ENCODE data around the gene PROZ. TPM values are rescaled to one million over a fixed set of nuclear protein-coding genes. Genes with fewer than 3 reads are reported as not detected.

PROZ gene
- total RNA-seq, 1 experiment from 2014 or later, result not detected

- ATAC-seq (no peak), DNase-seq (no peak)
- Histone ChIP-seq H3K27me3 (ENCODE audit: low read length) (no peaks in the 10 kb centered on the region), H3K27ac (ENCODE audit: low read length) (no peak overlapping the region), H3K4me1 (ENCODE audit: insufficient read depth, low read length) (no peaks in the 10 kb centered on the region), H3K36me3 (ENCODE audit: low read depth, low read length) (no peaks in the 10 kb centered on the region), H3K9ac (ENCODE audit: low read length) (no peak overlapping the region), H3K9me2 (replicated peaks; ENCODE audit: low read length) (no peaks in the 10 kb centered on the region), H3F3A (ENCODE audit: low read length, unreplicated experiment) (no peaks in the 10 kb centered on the region), H4K20me1 (ENCODE audit: low read length) (no peaks in the 10 kb centered on the region), H3K79me2 (ENCODE audit: low read length) (no peaks in the 10 kb centered on the region), H2AFZ (ENCODE audit: low read length) (no peak overlapping the region), H3K4me3 (ENCODE audit: low read length) (no peak overlapping the region), H3K4me2 (ENCODE audit: low read length) (no peak overlapping the region), H3K9me3 (ENCODE audit: low read length) (no peaks in the 10 kb centered on the region)
- CTCF ChIA-PET, result no interaction called here
- intact Hi-C loops (cut with micrococcal nuclease), result no loop called here
- no TSS peak for BruUV-seq (replicated peaks)
- POLR2A ChIA-PET (ENCODE audit: unreplicated experiment), result no interaction called here
- no peak for TF ChIP-seq EZH2 (IDR thresholded peaks at IDR 0.05; ENCODE audit: low read length, unreplicated experiment)
- TF ChIP-seq, protein P1, sequence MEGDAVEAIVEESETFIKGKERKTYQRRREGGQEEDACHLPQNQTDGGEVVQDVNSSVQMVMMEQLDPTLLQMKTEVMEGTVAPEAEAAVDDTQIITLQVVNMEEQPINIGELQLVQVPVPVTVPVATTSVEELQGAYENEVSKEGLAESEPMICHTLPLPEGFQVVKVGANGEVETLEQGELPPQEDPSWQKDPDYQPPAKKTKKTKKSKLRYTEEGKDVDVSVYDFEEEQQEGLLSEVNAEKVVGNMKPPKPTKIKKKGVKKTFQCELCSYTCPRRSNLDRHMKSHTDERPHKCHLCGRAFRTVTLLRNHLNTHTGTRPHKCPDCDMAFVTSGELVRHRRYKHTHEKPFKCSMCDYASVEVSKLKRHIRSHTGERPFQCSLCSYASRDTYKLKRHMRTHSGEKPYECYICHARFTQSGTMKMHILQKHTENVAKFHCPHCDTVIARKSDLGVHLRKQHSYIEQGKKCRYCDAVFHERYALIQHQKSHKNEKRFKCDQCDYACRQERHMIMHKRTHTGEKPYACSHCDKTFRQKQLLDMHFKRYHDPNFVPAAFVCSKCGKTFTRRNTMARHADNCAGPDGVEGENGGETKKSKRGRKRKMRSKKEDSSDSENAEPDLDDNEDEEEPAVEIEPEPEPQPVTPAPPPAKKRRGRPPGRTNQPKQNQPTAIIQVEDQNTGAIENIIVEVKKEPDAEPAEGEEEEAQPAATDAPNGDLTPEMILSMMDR (conservative IDR thresholded peaks at IDR 0.05; ENCODE audit: low read depth, low read length), result no peak
- TF ChIP-seq EZH2phosphoT487 (IDR thresholded peaks at IDR 0.05; ENCODE audit: borderline replicate concordance, low read length), result no peak
These were observed 14.0 kb downstream of the PROZ start for GRCh38 chr13:113172419-113172926.

DNA sequence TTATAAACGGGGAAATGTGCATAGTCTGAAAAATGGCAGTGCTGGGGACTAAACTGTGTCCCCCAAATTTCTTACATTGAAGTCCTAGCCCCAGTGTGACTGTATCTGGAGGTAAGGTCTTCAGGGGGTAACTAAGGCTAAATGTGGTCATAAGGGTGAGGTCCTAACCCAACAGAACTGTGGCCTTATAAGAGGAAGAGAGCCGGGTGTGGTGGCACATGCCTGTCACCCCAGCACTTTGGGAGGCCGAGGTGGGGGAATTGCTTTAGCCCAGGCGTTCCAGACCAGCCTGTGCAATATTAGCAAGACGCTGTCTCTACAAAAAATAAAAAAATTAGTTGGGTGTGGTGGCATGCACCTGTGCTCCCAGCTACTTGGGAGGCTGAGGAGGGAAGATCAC lies 17.8 kb downstream of the PROZ start:
- CTCF ChIA-PET, result no interaction called here
- no peak overlapping the region for H3K4me2 ChIP-seq (ENCODE audit: low read length)
- no peaks in the 10 kb centered on the region for H3K79me2 ChIP-seq (ENCODE audit: low read length)
- intact Hi-C loops (cut with micrococcal nuclease), result no loop called here
- H3K36me3 ChIP-seq (ENCODE audit: low read depth, low read length), result peaks cover 17% of the 10 kb centered on the region; the same call in 1 of the 2 replicates
- H3K9me2 ChIP-seq (replicated peaks; ENCODE audit: low read length), result no peaks in the 10 kb centered on the region
- H4K20me1 ChIP-seq (ENCODE audit: low read length), result no peaks in the 10 kb centered on the region
- no peak overlapping the region for H2AFZ ChIP-seq (ENCODE audit: low read length)
- H3K27me3 ChIP-seq (ENCODE audit: low read length), result no peaks in the 10 kb centered on the region
- BruUV-seq (replicated peaks), result no TSS peak
- no peak for ATAC-seq
- H3K9me3 ChIP-seq (ENCODE audit: low read length), result no peaks in the 10 kb centered on the region
- H3K4me1 ChIP-seq (ENCODE audit: insufficient read depth, low read length), result peaks cover 18% of the 10 kb centered on the region
- DNase-seq, result no peak
- no peaks in the 10 kb centered on the region for H3F3A ChIP-seq (ENCODE audit: low read length, unreplicated experiment)
- no peak overlapping the region for H3K27ac ChIP-seq (ENCODE audit: low read length)
- no peak overlapping the region for H3K4me3 ChIP-seq (ENCODE audit: low read length)
- POLR2A ChIA-PET (ENCODE audit: unreplicated experiment), result no interaction called here
- TF ChIP-seq EZH2 (IDR thresholded peaks at IDR 0.05; ENCODE audit: low read length, unreplicated experiment) (no peak), EZH2phosphoT487 (IDR thresholded peaks at IDR 0.05; ENCODE audit: borderline replicate concordance, low read length) (no peak)
- TF ChIP-seq, protein P1 (conservative IDR thresholded peaks at IDR 0.05; ENCODE audit: low read depth, low read length), result no peak
- H3K9ac ChIP-seq (ENCODE audit: low read length), result no peak overlapping the region

DNA sequence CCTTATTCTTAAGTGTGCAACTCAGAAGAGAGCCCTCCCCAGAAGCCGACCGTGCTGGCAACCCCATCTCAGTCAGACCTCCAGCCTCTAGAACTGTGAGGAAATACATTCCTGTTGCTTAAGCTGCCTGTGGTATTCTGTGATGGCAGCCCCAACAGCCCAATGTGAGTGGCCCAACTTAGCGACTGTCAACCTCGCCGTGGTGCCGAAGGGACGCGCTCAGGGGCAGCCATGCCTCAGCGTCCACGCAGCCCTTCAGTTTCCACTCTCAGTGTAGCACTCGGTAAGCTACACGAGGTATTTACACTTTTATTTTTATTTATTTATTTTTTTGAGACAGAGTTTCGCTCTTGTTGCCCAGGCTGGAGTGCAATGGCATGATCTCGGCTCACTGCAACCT lies 18.4 kb downstream of the PROZ start:
- BruUV-seq (replicated peaks), result no TSS peak
- H3K36me3 ChIP-seq (ENCODE audit: low read depth, low read length), result peaks cover 17% of the 10 kb centered on the region; the same call in 1 of the 2 replicates
- H3K27ac ChIP-seq (ENCODE audit: low read length), result no peak overlapping the region
- H3K4me1 ChIP-seq (ENCODE audit: insufficient read depth, low read length), result peaks cover 18% of the 10 kb centered on the region
- H3K9me2 ChIP-seq (replicated peaks; ENCODE audit: low read length), result no peaks in the 10 kb centered on the region
- no peak overlapping the region for H3K4me2 ChIP-seq (ENCODE audit: low read length)
- no peak for TF ChIP-seq EZH2 (IDR thresholded peaks at IDR 0.05; ENCODE audit: low read length, unreplicated experiment)
- TF ChIP-seq, protein P1 (conservative IDR thresholded peaks at IDR 0.05; ENCODE audit: low read depth, low read length), result no peak
- TF ChIP-seq EZH2phosphoT487 (IDR thresholded peaks at IDR 0.05; ENCODE audit: borderline replicate concordance, low read length), result no peak
- CTCF ChIA-PET, result no interaction called here
- POLR2A ChIA-PET (ENCODE audit: unreplicated experiment), result no interaction called here
- no peaks in the 10 kb centered on the region for H3K9me3 ChIP-seq (ENCODE audit: low read length)
- no peak for ATAC-seq
- no peak overlapping the region for H2AFZ ChIP-seq (ENCODE audit: low read length)
- H3K4me3 ChIP-seq (ENCODE audit: low read length), result no peak overlapping the region
- no peak for DNase-seq
- no peaks in the 10 kb centered on the region for H3K27me3 ChIP-seq (ENCODE audit: low read length)
- no peak overlapping the region for H3K9ac ChIP-seq (ENCODE audit: low read length)
- intact Hi-C loops (cut with micrococcal nuclease), result no loop called here
- H3F3A ChIP-seq (ENCODE audit: low read length, unreplicated experiment), result no peaks in the 10 kb centered on the region
- no peaks in the 10 kb centered on the region for H4K20me1 ChIP-seq (ENCODE audit: low read length)
- no peaks in the 10 kb centered on the region for H3K79me2 ChIP-seq (ENCODE audit: low read length)

All from PC-3 (cell line).